ENCODE data around the gene THY1. TPM values are rescaled to one million over a fixed set of nuclear protein-coding genes. Genes with fewer than 3 reads are reported as not detected.
"Not testable (repeated sequence)": the region's sequence is repeated elsewhere in the genome, so short reads cannot be mapped to it uniquely, and the experiment has no call there.

Gene THY1
- polyA plus RNA-seq, 1 donor, result 108 TPM

DNA sequence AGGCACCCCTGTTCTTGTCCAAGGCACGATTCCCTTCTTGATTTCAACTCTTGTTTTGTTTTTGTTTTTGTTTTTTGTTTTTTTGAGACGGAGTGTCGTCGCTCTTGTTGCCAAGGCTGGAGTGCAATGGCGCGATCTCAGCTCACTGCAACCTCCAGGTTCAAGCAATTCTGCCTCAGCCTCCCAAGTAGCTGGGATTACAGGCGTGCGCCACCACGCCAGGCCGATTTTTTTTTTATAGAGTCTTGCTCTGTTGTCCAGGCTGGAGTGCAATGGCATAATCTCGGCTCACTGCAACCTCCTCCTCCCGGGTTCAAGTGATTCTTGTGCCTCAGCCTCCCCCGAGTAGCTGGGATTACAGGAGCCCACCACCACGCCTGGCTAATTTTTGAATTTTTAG lies 40.5 kb downstream of the THY1 start:
- not testable (repeated sequence) for DNase-seq (ENCODE audit: low read depth)

DNA sequence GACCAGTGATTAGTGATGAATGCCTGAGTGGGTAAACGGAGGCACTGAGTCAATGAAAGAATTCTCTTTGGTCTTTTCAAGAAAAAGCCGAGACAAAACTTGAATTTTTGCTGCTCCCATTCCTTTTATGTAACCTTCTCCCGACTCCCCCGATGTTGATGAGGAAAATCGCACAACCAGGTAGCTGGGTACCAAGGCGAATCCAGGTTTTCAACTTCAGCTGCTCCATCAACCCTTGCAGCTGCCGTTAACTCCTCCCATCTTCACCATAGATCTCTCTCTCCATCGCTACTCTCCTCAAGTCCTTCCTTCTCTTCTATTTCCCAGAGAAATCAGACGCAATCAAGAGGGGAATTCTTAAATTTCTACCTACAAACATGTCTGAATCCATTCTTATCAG lies 40.9 kb downstream of the THY1 start:
- no peak for DNase-seq (ENCODE audit: low read depth)

GRCh38 chr11:119381181-119381988 lies 41.6 kb downstream of the THY1 start, which contains the start of gene USP2:
USP2 (minus strand) TSS chr11:119381690; CDS start chr11:119373480, 8,210 bp downstream.
- peak; percentile 87 for DNase-seq (ENCODE audit: low read depth)

DNA sequence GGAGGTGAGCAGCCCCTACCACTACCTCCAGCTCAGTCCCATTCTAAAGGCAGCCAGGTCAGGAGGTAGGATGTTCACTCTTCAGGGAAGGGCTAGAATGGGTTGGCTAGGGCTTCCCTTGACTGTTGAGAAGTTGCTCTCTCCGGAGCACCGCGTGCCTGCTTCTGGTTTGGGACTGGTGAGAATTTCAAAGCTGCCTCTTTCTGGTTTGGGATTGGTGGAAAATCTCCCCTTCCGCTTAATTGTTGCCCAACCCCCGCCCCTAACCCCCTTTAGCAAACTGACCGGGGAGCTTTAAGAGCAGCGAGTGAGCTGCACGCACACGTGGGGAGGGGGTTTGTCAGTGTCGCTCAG lies 42.2 kb downstream of the THY1 start:
- DNase-seq (ENCODE audit: low read depth), result no peak

DNA sequence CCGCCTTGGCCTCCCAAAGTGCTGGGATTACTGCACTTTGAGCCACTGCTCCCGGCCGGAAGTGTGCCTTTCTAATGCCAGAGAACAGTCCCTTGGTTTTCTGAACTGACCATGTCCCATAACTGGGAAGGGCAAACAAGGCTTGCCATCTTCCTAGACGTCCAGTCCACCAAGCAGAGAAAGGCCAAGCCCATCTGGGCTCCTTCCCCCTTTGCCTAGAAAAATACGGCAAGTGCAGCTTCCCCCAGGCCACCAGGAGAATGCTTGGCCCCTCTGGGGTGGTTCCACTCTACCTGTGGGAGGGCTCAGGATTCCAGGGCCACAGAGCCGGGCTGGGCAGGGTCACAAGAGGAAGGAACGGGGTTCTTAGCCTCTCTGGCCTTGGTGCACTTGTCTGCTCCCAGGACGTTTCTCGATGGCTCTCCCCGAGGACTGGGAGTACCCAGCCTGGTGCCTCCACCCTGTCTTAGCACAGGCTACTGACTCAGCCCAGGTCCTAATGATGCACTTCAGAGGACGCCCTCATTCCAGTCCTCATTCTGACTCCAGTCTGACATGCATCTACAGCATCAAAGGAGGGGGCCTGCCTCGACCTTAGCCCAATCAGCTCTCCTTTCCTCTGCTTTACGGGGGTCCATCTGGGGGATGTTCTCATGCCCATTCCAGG lies 42.7 kb downstream of the THY1 start:
- DNase-seq (ENCODE audit: low read depth), result no peak

DNA sequence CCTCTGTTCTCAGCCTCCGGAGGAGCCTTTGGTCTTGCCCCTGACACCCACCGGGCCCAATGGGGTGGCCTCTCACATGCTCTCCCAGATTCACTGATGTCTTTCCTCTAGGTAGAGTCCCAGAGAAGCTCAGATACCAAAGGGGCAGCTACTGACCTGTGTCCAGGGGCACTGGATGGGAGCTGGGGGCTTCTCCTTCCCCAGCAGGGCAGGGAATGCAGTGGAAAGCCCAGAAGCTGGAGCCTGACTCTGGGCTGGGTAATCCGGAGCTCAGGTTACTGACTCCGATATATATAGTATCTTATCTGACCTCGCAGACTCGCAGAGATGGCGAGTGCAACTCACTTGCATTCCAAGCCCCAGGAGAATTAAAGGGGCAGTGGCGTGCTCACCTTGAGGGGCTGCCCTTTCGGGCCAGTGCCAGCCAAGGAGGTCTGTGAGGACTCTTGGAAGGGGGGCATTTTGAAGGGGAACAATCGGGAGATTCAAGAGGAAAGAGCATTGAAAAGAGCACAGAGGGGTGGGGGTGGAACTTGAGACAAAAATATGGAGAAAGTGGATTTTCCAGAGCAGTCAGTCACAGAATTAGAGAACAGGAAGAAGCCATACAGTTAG lies 44.0 kb downstream of the THY1 start:
- DNase-seq (ENCODE audit: low read depth), result no peak

DNA sequence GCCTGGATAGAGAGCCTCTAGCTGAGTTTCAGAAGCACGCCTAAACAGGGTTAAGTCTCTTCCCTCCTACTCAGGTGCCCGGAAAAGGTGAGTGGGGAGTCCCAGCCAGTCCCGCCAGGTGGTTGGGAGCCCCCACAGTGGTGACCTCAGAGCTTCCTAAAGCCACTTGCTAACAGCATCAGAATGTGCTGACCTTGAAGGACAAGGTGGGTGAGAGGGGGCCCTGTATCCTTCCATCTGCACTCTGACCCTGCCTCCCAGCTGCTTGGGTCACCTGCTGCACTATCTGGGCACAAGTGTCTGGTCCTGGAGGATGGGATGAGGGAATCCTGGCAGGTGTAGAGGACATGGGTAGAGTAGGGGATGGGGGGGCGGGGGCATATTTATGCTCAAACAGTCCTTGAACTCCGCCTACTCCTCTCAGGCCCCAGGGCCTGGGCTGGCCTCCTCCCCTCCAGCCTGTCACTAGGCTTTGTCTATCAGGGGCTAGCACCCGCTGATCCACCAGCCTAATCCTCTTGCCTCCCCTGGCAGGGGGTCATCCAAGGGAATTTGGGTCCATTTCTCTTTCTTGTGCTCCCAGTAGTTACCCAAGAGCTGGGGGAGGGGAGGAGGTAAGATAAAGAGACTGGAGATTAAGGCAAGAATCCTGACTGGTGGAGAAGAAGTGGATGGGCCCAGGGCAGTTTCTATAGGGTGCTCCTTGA lies 44.9 kb downstream of the THY1 start:
- no peak for DNase-seq (ENCODE audit: low read depth)

- no peak for DNase-seq (ENCODE audit: low read depth)
Observed at GRCh38 chr11:119377112-119377901, 45.7 kb downstream of the THY1 start.

GRCh38 chr11:119376197-119376847 lies 46.6 kb downstream of the THY1 start:
- DNase-seq (ENCODE audit: low read depth), result no peak

GRCh38 chr11:119375337-119376196 lies 47.4 kb downstream of the THY1 start:
- no peak for DNase-seq (ENCODE audit: low read depth)

DNA sequence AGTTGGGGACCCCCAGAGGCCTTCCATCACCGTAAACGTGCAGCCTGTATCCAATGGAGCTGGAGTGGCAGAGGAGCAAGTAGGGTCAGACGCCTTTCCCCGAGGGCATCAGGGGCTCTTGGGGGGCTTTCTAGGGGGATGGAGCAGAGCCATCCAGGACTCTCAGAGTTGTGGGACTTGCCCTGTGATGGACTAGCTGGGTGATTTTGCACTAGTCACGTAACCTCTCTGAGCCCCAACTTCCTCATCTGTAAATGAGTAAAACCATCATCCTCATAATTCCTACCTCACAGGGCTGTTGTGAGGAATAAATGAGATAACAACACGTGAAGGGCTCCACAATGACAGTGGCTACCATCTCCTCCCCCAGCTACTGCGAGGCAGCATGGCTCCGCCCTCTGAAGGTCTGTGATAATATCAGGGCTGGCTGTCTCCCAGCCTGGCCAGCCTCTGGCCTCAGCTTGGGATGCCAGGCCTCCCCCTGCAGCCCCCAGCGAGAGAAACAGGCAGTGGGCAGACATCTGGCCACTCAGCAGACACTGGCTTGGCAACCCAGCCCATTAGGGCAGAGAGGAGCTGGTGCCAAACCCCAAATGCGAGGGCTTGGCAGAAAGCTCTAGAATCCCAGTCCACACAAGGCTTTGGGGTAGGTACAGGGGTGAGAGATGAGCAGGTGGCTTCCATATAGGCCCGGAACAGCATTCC lies 48.2 kb downstream of the THY1 start:
- DNase-seq (ENCODE audit: low read depth), result no peak

DNA sequence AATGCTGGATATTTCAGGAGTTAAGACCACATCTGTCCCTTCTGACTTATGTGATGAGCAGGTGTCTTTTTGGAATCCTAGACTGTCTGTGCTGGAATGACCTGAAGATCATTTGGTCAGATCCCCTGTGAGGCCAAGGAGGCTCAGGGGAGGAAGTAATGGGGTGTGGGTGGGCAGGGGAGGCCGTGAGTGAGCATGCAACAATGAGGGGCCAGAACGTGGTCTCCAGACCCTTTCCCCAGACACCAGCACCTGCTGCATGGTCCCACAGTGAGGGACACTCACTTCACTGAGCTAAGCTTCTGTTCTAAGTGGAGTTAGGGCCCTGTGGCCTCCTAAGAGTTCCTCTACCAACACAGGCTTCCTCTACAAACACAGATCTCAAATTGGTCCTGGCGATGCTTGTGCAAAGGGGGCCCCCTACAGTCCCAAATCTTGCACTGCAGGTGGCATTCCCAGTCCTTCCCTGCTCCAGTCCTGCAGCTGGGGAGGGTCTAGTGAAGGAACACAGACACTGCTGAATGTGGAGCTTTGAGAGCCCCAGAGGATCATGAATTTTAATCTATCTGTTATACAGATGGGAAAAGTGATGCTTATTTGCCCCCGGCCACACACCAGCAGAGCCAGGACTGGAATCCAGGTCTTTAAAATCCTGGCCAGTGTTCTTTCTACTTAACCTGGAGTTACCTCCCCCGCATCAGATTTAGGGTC lies 48.9 kb downstream of the THY1 start:
- no peak for DNase-seq (ENCODE audit: low read depth)

DNA sequence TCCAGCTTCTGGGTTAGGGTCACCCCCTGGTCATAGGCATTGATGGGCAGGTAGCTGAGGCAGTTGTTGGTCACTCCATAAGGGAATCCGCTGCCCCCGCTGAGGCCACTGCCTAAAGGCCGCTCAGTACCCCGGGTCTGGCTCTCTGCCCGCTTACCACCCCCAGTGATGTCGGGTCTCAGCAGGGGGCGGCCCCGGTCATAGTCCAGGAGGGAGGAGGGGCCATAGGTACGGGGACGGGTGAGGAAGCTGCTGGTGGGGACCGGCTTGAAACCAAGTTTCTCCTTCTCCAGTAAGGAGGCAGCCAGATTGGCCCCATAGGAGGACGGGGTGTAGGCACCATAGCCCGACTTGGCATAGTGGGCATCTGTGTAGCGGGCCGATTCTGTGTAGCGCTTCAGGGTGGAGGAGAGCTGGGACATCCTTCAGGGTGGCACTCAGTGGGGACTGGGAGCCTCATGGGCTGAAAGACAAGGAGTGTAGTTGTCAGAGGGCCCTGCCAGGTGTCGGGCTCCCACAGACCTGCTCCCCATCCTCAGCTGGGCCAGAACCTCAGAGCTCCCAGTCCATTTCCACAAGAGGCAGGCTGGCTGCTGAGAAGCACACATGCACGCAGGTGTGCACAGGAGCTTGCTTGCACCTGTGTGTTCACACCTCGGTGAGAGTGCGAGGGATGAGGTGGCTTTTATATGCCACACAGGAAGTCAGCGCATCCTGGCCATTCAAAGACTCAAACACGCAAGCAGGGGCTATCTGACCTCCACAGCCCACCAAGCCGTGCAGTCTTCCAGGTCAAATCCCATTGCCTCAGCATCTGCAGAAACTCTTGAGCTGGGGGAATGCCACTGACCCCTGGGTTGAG lies 49.7 kb downstream of the THY1 start:
- no peak for DNase-seq (ENCODE audit: low read depth)

GRCh38 chr11:119372260-119373058 lies 50.5 kb downstream of the THY1 start:
- no peak for DNase-seq (ENCODE audit: low read depth)

DNA sequence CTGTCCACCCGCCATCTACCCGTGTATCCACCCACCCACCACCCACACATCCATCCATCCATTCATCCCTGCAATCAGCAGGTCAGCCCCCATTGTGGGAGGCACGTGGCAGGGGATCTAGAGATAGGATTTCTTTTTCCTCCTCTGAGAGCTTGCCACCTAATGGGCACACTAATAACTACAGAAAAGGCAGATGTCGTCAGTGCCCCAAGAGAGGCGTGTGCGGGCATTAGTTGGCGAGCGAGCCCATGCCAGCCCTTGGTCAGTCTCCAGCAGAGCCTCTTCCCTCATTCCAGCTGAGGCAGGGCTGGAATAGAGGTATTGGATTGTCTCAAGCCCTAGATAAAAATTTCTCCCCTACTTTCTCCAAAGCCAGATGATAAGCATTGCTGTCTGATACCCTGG lies 51.2 kb downstream of the THY1 start:
- no peak for DNase-seq (ENCODE audit: low read depth)

DNA sequence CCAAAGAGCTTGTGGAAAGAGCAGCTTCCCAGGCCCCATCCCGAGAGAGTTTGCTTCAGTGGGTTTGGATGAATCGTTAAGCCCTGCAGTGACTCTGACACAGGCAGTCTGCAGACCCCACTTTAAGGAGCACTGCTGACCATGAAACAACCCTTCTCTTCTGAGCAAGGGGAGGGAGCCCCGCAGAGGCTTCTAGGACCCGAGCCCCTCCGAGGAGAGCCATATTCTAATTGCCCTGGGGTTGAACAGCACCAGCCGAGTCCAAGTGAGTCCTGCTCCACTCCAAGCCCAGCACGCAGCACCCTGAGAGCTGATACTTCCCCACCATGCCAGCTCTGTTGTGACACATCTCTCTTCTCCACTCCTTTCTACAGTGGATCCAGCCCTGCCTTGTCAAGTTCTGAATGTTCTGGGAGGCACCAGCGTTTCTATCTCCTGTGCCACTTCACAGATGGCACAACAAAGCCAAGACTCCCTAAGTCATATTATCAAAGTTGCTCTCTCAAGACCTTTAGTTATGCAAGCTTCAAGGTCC lies 51.8 kb downstream of the THY1 start:
- no peak for DNase-seq (ENCODE audit: low read depth)

Measured in forelimb muscle (tissue), 1 donor.